Panc1 (cell line): Measurements from ENCODE around the gene FBXW11. TPM values are rescaled to one million over a fixed set of nuclear protein-coding genes. Genes with fewer than 3 reads are reported as not detected.

Experiments used
- ATAC-seq: fragments of 200-7000 bp; cut with Tn5 transposase; 2 replicates; pipeline ENCODE4 v1.9.1; 2020; ENCODE audit warnings: mild to moderate bottlenecking, moderate library complexity
- BruUV-seq: library from RNA; stranded (reverse); fragments of 400-500 nt; replicated peaks from 2 replicates; lab custom pipeline; 2021; lab: Mats Ljungman, UMichigan
- CTCF ChIA-PET: fragments of 300-600 bp; sonication (Branson Sonifier 250); formaldehyde crosslinking; loops from one replicate; lab custom pipeline; 2022; ENCODE audit warnings: antibody characterized with exemption; lab: Charles Lee
- POLR2A ChIA-PET: fragments of 300-600 bp; sonication (Branson Sonifier 250); formaldehyde crosslinking; loops from one replicate; lab custom pipeline; 2022; ENCODE audit warnings: antibody characterized with exemption; lab: Charles Lee
- DNase-seq: peaks from one replicate; pipeline ENCODE4 v3.0.0-alpha.2; 2010; ENCODE audit warnings: low read depth, low spot score
- H3K27ac ChIP-seq: 2 replicates; pipeline ENCODE4 v1.5.1; 2011; ENCODE audit warnings: mild to moderate bottlenecking, low read length, inconsistent platforms
- H3K27me3 ChIP-seq: fragments of 200-500 bp; sonication (Bioruptor generic); 2 replicates; pipeline ENCODE4 v1.6.0; 2014; ENCODE audit warnings: low read length, inconsistent platforms; ENCODE audit not compliant: control insufficient read depth, insufficient read depth
- H3K36me3 ChIP-seq: fragments of 200-500 bp; sonication (Bioruptor generic); 2 replicates; pipeline ENCODE4 v1.5.1; 2014; ENCODE audit warnings: inconsistent platforms, mild to moderate bottlenecking, low read length, moderate library complexity; ENCODE audit not compliant: control insufficient read depth, insufficient read depth
- H3K4me1 ChIP-seq: 2 replicates; pipeline ENCODE4 v1.5.1; 2011; ENCODE audit warnings: inconsistent platforms, mild to moderate bottlenecking, low read length, moderate library complexity; ENCODE audit not compliant: control insufficient read depth, insufficient read depth
- H3K4me3 ChIP-seq, 2 experiments: 2 replicates each; pipeline ENCODE4 v1.5.1; 2011 to 2012; ENCODE audit warnings: low read depth in 2 of 2, low read length in 2 of 2, mild to moderate bottlenecking in 2 of 2, inconsistent platforms in 1 of 2, moderate library complexity in 1 of 2
- H3K9me3 ChIP-seq: fragments of 200-500 bp; sonication (Bioruptor generic); 2 replicates; pipeline ENCODE4 v1.5.1; 2014; ENCODE audit warnings: low read depth, mild to moderate bottlenecking, inconsistent platforms, low read length, moderate library complexity; ENCODE audit not compliant: control insufficient read depth, insufficient read depth
- POLR2AphosphoS5 ChIP-seq: IDR thresholded peaks from 2 replicates; pipeline ENCODE4 v1.6.1; 2012; ENCODE audit warnings: mild to moderate bottlenecking, low read depth, low read length, moderate library complexity
- SIN3A ChIP-seq: IDR thresholded peaks from 2 replicates; pipeline ENCODE4 v1.6.1; 2012; ENCODE audit warnings: low read depth, mild to moderate bottlenecking, low read length, moderate library complexity, borderline replicate concordance; ENCODE audit not compliant: insufficient read depth
- TCF7L2 ChIP-seq: IDR thresholded peaks from 2 replicates; pipeline ENCODE4 v1.6.1; 2011; ENCODE audit warnings: mild to moderate bottlenecking, low read depth, low read length, inconsistent platforms
- in situ Hi-C: cut with HindIII; loops from 2 replicates; pipeline ENCODE4 v1.10.0; 2016; ENCODE audit warnings: low sequenced_read_pairs, low pct_unique_long_range_greater_than_20kb
- intact Hi-C: fragments of 100-400 bp; cut with micrococcal nuclease; formaldehyde crosslinking; loops from one replicate; pipeline ENCODE4 v1.10.0; 2022; ENCODE audit not compliant: unreplicated experiment
- total RNA-seq: library from RNA; stranded (reverse); gene quantifications from one replicate; pipeline ENCODE4 v1.2.1, GENCODE V29; 2021; ENCODE audit not compliant: unreplicated experiment
- TF ChIP-seq, protein P1 (sequence below), 2 experiments: IDR thresholded peaks; 2 replicates each; pipeline ENCODE4 v1.6.1; 2011 to 2012; ENCODE audit warnings: low read depth in 2 of 2, control low read depth in 1 of 2, low read length in 1 of 2, mild to moderate bottlenecking in 1 of 2, moderate library complexity in 1 of 2; ENCODE audit not compliant: insufficient read depth in 1 of 2
- TF ChIP-seq, protein P2 (sequence below): fragments of 450-650 bp; IDR thresholded peaks from 2 replicates; pipeline ENCODE4 v1.5.1; 2017; ENCODE audit warnings: mild to moderate bottlenecking

Gene FBXW11
- total RNA-seq, 1 experiment from 2014 or later = 111 TPM

DNA sequence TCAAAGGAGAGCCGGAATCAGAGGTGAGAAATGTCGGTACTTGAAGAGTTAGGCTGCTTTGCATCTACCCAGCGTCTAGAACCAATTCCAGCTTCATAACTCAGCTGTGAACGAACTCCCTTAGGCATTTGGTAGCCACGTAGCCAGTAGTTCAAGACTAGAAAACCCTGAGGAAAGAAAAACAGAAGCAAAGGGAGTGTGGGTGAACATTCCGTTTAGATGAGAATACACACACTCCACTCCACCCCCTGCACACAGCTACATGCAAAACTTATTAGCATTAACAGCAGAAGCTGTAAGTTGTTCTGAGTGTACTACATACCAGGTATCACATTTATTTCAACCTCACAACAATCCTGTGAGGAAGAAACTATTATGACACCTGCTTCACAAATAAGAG, 142.5 kb downstream of the FBXW11 start:
- Histone ChIP-seq H3K27me3 (no peaks in the 10 kb centered on the region), H3K4me1 (no peaks in the 10 kb centered on the region; the same call in 1 of the 2 replicates), H3K27ac (no peak overlapping the region), H3K36me3 (peaks cover 18% of the 10 kb centered on the region), H3K9me3 (no peaks in the 10 kb centered on the region), H3K4me3 (no peak overlapping the region)
- no TSS peak for BruUV-seq
- no peak for DNase-seq
- in situ Hi-C loops = loop anchor here (25.0 kb wide), 1 partner anchor 452 kb away; the partner anchor contains the start of gene FGF18
- ATAC-seq = no peak
- POLR2A ChIA-PET = no interaction called here
- TF ChIP-seq SIN3A (no peak), POLR2AphosphoS5 (no peak), TCF7L2 (no peak)
- TF ChIP-seq, protein P1, sequence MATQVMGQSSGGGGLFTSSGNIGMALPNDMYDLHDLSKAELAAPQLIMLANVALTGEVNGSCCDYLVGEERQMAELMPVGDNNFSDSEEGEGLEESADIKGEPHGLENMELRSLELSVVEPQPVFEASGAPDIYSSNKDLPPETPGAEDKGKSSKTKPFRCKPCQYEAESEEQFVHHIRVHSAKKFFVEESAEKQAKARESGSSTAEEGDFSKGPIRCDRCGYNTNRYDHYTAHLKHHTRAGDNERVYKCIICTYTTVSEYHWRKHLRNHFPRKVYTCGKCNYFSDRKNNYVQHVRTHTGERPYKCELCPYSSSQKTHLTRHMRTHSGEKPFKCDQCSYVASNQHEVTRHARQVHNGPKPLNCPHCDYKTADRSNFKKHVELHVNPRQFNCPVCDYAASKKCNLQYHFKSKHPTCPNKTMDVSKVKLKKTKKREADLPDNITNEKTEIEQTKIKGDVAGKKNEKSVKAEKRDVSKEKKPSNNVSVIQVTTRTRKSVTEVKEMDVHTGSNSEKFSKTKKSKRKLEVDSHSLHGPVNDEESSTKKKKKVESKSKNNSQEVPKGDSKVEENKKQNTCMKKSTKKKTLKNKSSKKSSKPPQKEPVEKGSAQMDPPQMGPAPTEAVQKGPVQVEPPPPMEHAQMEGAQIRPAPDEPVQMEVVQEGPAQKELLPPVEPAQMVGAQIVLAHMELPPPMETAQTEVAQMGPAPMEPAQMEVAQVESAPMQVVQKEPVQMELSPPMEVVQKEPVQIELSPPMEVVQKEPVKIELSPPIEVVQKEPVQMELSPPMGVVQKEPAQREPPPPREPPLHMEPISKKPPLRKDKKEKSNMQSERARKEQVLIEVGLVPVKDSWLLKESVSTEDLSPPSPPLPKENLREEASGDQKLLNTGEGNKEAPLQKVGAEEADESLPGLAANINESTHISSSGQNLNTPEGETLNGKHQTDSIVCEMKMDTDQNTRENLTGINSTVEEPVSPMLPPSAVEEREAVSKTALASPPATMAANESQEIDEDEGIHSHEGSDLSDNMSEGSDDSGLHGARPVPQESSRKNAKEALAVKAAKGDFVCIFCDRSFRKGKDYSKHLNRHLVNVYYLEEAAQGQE (IDR thresholded peaks at IDR 0.05; ENCODE audit: insufficient read depth in 1 of 2, low read depth in 2 of 2, low read length in 1 of 2) = no peak
- TF ChIP-seq, protein P2, sequence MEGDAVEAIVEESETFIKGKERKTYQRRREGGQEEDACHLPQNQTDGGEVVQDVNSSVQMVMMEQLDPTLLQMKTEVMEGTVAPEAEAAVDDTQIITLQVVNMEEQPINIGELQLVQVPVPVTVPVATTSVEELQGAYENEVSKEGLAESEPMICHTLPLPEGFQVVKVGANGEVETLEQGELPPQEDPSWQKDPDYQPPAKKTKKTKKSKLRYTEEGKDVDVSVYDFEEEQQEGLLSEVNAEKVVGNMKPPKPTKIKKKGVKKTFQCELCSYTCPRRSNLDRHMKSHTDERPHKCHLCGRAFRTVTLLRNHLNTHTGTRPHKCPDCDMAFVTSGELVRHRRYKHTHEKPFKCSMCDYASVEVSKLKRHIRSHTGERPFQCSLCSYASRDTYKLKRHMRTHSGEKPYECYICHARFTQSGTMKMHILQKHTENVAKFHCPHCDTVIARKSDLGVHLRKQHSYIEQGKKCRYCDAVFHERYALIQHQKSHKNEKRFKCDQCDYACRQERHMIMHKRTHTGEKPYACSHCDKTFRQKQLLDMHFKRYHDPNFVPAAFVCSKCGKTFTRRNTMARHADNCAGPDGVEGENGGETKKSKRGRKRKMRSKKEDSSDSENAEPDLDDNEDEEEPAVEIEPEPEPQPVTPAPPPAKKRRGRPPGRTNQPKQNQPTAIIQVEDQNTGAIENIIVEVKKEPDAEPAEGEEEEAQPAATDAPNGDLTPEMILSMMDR = no peak
- intact Hi-C loops = no loop called here
- CTCF ChIA-PET = interaction anchor here (0.6 kb wide), 1 partner anchor 42 kb away, joined by 5 read pairs; no protein-coding TSS in a partner anchor

DNA sequence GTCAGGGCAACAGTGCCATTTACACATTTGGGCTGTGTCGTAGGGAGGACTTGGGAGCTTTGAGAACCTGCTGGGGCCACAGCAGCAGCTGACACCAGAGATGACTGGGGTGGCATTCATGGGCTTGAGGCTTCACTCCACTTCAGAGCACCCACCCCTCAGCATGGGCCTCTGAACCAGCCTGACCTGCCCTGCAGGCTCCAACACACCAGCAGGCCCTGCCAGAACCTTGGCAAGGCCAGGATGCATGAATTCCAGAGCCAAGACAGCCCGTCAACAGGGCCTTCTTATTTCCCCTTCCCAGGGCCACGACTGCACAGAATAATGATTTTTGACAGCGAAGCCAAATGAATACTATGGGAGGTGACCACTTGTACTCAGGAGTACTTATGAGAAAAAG, 143.8 kb downstream of the FBXW11 start:
- DNase-seq (no peak), ATAC-seq (no peak)
- Histone ChIP-seq H3K4me1 (no peaks in the 10 kb centered on the region; the same call in 1 of the 2 replicates), H3K27me3 (no peaks in the 10 kb centered on the region), H3K4me3 (no peak overlapping the region), H3K9me3 (no peaks in the 10 kb centered on the region), H3K27ac (no peak overlapping the region), H3K36me3 (peaks cover 9% of the 10 kb centered on the region)
- POLR2A ChIA-PET = no interaction called here
- CTCF ChIA-PET = interaction anchor here (0.6 kb wide), 1 partner anchor 17 kb away, joined by 3 read pairs; no protein-coding TSS in a partner anchor
- TSS peak; percentile 24 for BruUV-seq
- TF ChIP-seq SIN3A (no peak), TCF7L2 (no peak), POLR2AphosphoS5 (no peak)
- TF ChIP-seq, protein P1 (IDR thresholded peaks at IDR 0.05; ENCODE audit: insufficient read depth in 1 of 2, low read depth in 2 of 2, low read length in 1 of 2) = no peak
- TF ChIP-seq, protein P2 = no peak
- in situ Hi-C loops = loop anchor here (25.0 kb wide), 1 partner anchor 450 kb away; the partner anchor contains the start of gene FGF18
- intact Hi-C loops = no loop called here
